ENCODE measurements around the gene AZIN2.
"Not testable (repeated sequence)": the region's sequence is repeated elsewhere in the genome, so short reads cannot be mapped to it uniquely, and the experiment has no call there.

The AZIN2 gene

GRCh38 chr1:33119050-33119449 lies 38.1 kb downstream of the AZIN2 start:
- TF ChIP-seq CTCF (IDR thresholded peaks at IDR 0.05; ENCODE audit: extremely low read depth, insufficient read depth, missing control alignments) = no peak
- no peak for DNase-seq (ENCODE audit: low spot score)
- in situ Hi-C loops (cut with MboI; ENCODE audit: low pct_unique_long_range_greater_than_20kb, low sequenced_read_pairs, unreplicated experiment) = no loop called here

GRCh38 chr1:33119532-33120217 lies 38.7 kb downstream of the AZIN2 start:
- in situ Hi-C loops (cut with MboI; ENCODE audit: low pct_unique_long_range_greater_than_20kb, low sequenced_read_pairs, unreplicated experiment) = no loop called here
- DNase-seq (ENCODE audit: low spot score) = no peak
- TF ChIP-seq CTCF (IDR thresholded peaks at IDR 0.05; ENCODE audit: extremely low read depth, insufficient read depth, missing control alignments) = no peak

GRCh38 chr1:33120436-33121231 lies 39.7 kb downstream of the AZIN2 start:
- no peak for DNase-seq (ENCODE audit: low spot score)
- no peak for TF ChIP-seq CTCF (IDR thresholded peaks at IDR 0.05; ENCODE audit: extremely low read depth, insufficient read depth, missing control alignments)
- in situ Hi-C loops (cut with MboI; ENCODE audit: low pct_unique_long_range_greater_than_20kb, low sequenced_read_pairs, unreplicated experiment) = no loop called here

- in situ Hi-C loops (cut with MboI; ENCODE audit: low pct_unique_long_range_greater_than_20kb, low sequenced_read_pairs, unreplicated experiment) = no loop called here
- DNase-seq (ENCODE audit: low spot score) = no peak
- no peak for TF ChIP-seq CTCF (IDR thresholded peaks at IDR 0.05; ENCODE audit: extremely low read depth, insufficient read depth, missing control alignments)
Measured at GRCh38 chr1:33121728-33122127, 40.8 kb downstream of the AZIN2 start.

GRCh38 chr1:33122483-33123178 lies 41.7 kb downstream of the AZIN2 start:
- no peak for TF ChIP-seq CTCF (IDR thresholded peaks at IDR 0.05; ENCODE audit: extremely low read depth, insufficient read depth, missing control alignments)
- DNase-seq (ENCODE audit: low spot score) = no peak
- in situ Hi-C loops (cut with MboI; ENCODE audit: low pct_unique_long_range_greater_than_20kb, low sequenced_read_pairs, unreplicated experiment) = no loop called here

- TF ChIP-seq CTCF (IDR thresholded peaks at IDR 0.05; ENCODE audit: extremely low read depth, insufficient read depth, missing control alignments) = no peak
- in situ Hi-C loops (cut with MboI; ENCODE audit: low pct_unique_long_range_greater_than_20kb, low sequenced_read_pairs, unreplicated experiment) = no loop called here
- no peak for DNase-seq (ENCODE audit: low spot score)
Measured at GRCh38 chr1:33123266-33123665, 42.3 kb downstream of the AZIN2 start.

- DNase-seq (ENCODE audit: low spot score); in situ Hi-C loops (cut with MboI; ENCODE audit: low pct_unique_long_range_greater_than_20kb, low sequenced_read_pairs, unreplicated experiment): not testable (repeated sequence)
Measured at GRCh38 chr1:33124647-33125046, 43.7 kb downstream of the AZIN2 start.
